Psoas muscle (tissue), 8 donors: ENCODE data around the gene FKBP15. TPM values are rescaled to one million over a fixed set of nuclear protein-coding genes. Genes with fewer than 3 reads are reported as not detected.
"Not testable (repeated sequence)": the region's sequence is repeated elsewhere in the genome, so short reads cannot be mapped to it uniquely, and the experiment has no call there.

Experiments
- ATAC-seq, 4 donors: fragments of 200-7000 bp; cut with Tn5 transposase; one replicate each; pipeline ENCODE4 v1.9.1; 2020; ENCODE audit warnings: moderate library complexity in 3 of 4, mild to moderate bottlenecking in 2 of 4
- DNase-seq, 2 donors: peaks; one replicate each; pipeline ENCODE4 v3.0.0-alpha.2; 2020
- H3K27ac ChIP-seq: fragments of 200-600 bp; one replicate; pipeline ENCODE4 v1.8.0; 2022
- H3K27me3 ChIP-seq, 3 donors: fragments of 200-600 bp in 1 of 3; one replicate each; pipeline versions ENCODE4 v1.6.1 to v1.8.0; 2013 to 2022; ENCODE audit warnings: low read length in 2 of 3, mild to moderate bottlenecking in 2 of 3, moderate library complexity in 1 of 3; ENCODE audit not compliant: insufficient read depth in 3 of 3
- H3K36me3 ChIP-seq, 2 donors: fragments of 200-600 bp in 1 of 2; one replicate each; pipeline versions ENCODE4 v1.6.1 to v1.8.0; 2013 to 2022; ENCODE audit warnings: low read depth in 1 of 2, mild to moderate bottlenecking in 1 of 2, moderate library complexity in 1 of 2; ENCODE audit not compliant: insufficient read depth in 1 of 2
- H3K4me1 ChIP-seq: fragments of 200-600 bp; one replicate; pipeline ENCODE4 v1.8.0; 2022
- H3K4me3 ChIP-seq: fragments of 200-600 bp; one replicate; pipeline ENCODE4 v1.8.0; 2022; ENCODE audit warnings: mild to moderate bottlenecking
- H3K9me3 ChIP-seq: fragments of 200-600 bp; one replicate; pipeline ENCODE4 v1.8.0; 2022
- CTCF ChIP-seq: fragments of 200-600 bp; IDR thresholded peaks from one replicate; pipeline ENCODE4 v1.8.0; 2022; ENCODE audit warnings: antibody characterized with exemption
- WGBS, 3 donors: extraction: QIAGEN DNeasy Blood & Tissue Kit; methylation state at CpG; one replicate each; pipeline versions ENCODE4 v1.1.6 to v1.1.7; 2013; 5-methylcytosine and 5-hydroxymethylcytosine counted together
- intact Hi-C, 2 donors: fragments of 100-400 bp; cut with DNase I; formaldehyde crosslinking; loops; one replicate each; pipeline versions ENCODE4 v1.11.0 to v1.14.2; 2022
- polyA plus RNA-seq, 3 donors: library from polyadenylated mRNA; stranded (reverse); fragments of 200-250 nt; gene quantifications; one replicate each; pipeline ENCODE4 v1.2.3, GENCODE V29; 2013
- total RNA-seq, 4 donors: library from RNA; stranded (reverse); fragmentation: NEBNext Ultra II Directional in 2 of 4; extraction: Animal tissue kit (Norgen Biotek cat#: 25700) in 2 of 4; gene quantifications; one replicate each; pipeline versions ENCODE4 v1.2.1 to v1.2.4, GENCODE V29; 2021 to 2023
- donor health status: healthy with polysubstance abuse.
- donor health status: DM: no; HTN: no; CAD: no; lungs with moderate emphysema.
- donor health status: Bipolar disorder and iron deficiency.
- donor health status: healthy.
- donor health status: DM: yes; HTN: yes; CAD: no.
- donor health status: DM: no; HTN: no; CAD: no.
- donor health status: DM: no; HTN: no; CAD: no.
- donor health status: DM: yes; HTN: yes; CAD: no.

Gene FKBP15
- total and polyA plus RNA-seq, 7 donors = 10.5 to 18.4 (median 15.8) TPM

GRCh38 chr9:113143432-113144227, 77.4 kb downstream of the FKBP15 start:
- ATAC-seq (no peak), DNase-seq (no peak)
- TF ChIP-seq CTCF = no peak
- Histone ChIP-seq H3K27me3 (peaks cover 0 to 4% (median 2%) of the 10 kb centered on the region in 3 donors), H3K4me1 (no peaks in the 10 kb centered on the region), H3K36me3 (no peaks in the 10 kb centered on the region), H3K4me3 (no peak overlapping the region), H3K9me3 (no peaks in the 10 kb centered on the region), H3K27ac (no peak overlapping the region)
- intact Hi-C loops = no loop called here
- WGBS, 3 donors = 66 to 73% (median 69%) methylated on average over 5 of the region's 5 CpGs

- not testable (repeated sequence) for ATAC-seq, H3K4me3 ChIP-seq, H3K27me3 ChIP-seq
These were observed 80.2 kb downstream of the FKBP15 start for GRCh38 chr9:113140896-113141295.

GRCh38 chr9:113139953-113140352, 81.1 kb downstream of the FKBP15 start:
- H3K36me3 ChIP-seq = no peaks in the 10 kb centered on the region
- no peak overlapping the region for H3K4me3 ChIP-seq
- H3K27me3 ChIP-seq = peaks cover 0 to 3% (median 0%) of the 10 kb centered on the region in 3 donors
- DNase-seq (no peak), ATAC-seq (no peak)
- WGBS, 3 donors = 70 to 79% (median 78%) methylated on average over 5 of the region's 5 CpGs
- TF ChIP-seq CTCF = no peak
- no peaks in the 10 kb centered on the region for H3K9me3 ChIP-seq
- intact Hi-C loops = no loop called here
- H3K27ac ChIP-seq = no peak overlapping the region
- H3K4me1 ChIP-seq = no peaks in the 10 kb centered on the region

More at GRCh38 chr9:113140896-113141295, 80.2 kb downstream of the FKBP15 start:
- H3K27ac ChIP-seq, DNase-seq, H3K9me3 ChIP-seq, H3K36me3 ChIP-seq, H3K4me1 ChIP-seq, intact Hi-C loops: not testable (repeated sequence)
- WGBS, 3 donors = 87 to 95% (median 91%) methylated on average over 9 of the region's 9 CpGs

- Histone ChIP-seq H3K27me3 (no peaks in the 10 kb centered on the region), H3K4me3 (no peak overlapping the region), H3K36me3 (no peaks in the 10 kb centered on the region), H3K27ac (no peak overlapping the region), H3K9me3 (no peaks in the 10 kb centered on the region), H3K4me1 (no peaks in the 10 kb centered on the region)
- TF ChIP-seq CTCF = no peak
- ATAC-seq (no peak), DNase-seq (no peak)
- intact Hi-C loops = no loop called here
- WGBS, 3 donors = 41 to 49% (median 44%) methylated on average over 4 of the region's 4 CpGs
These were observed 81.8 kb downstream of the FKBP15 start for GRCh38 chr9:113139225-113139829.

- intact Hi-C loops = no loop called here
- no peak for TF ChIP-seq CTCF
These were observed 82.3 kb downstream of the FKBP15 start for GRCh38 chr9:113138760-113139159.

More at GRCh38 chr9:113138760-113139159, 82.3 kb downstream of the FKBP15 start:
- no peaks in the 10 kb centered on the region for H3K36me3 ChIP-seq
- H3K27me3 ChIP-seq = no peaks in the 10 kb centered on the region
- H3K4me3 ChIP-seq = no peak overlapping the region
- ATAC-seq (no peak), DNase-seq (no peak)
- H3K27ac ChIP-seq = no peak overlapping the region
- 57 to 61% (median 58%) methylated on average over 3 of the region's 3 CpGs for WGBS, 3 donors
- no peaks in the 10 kb centered on the region for H3K4me1 ChIP-seq
- no peaks in the 10 kb centered on the region for H3K9me3 ChIP-seq
